GM23338 (cell line): Measurements from ENCODE around the gene LACC1. TPM values are rescaled to one million over a fixed set of nuclear protein-coding genes. Genes with fewer than 3 reads are reported as not detected.

Experiments used
- ATAC-seq: fragments of 200-7000 bp; cut with Tn5 transposase; 3 replicates; pipeline ENCODE4 v1.9.1; 2020
- DNase-seq: peaks from one replicate; pipeline ENCODE4 v3.0.0-alpha.2; 2015; ENCODE audit warnings: low spot score
- H2AFZ ChIP-seq: fragments of 200-600 bp; sonication (generic); 2 replicates; pipeline ENCODE4 v1.8.0; 2016; ENCODE audit warnings: antibody characterized with exemption, mild to moderate bottlenecking, moderate library complexity
- H3F3A ChIP-seq: fragments of 200-600 bp; sonication (generic); replicated peaks from 2 replicates; pipeline ENCODE4 v1.8.0; 2017; ENCODE audit warnings: antibody characterized with exemption, mixed run types, low read depth
- H3K27ac ChIP-seq: fragments of 200-600 bp; sonication (generic); 2 replicates; pipeline ENCODE4 v1.6.1; 2016; ENCODE audit warnings: low read depth
- H3K27me3 ChIP-seq: fragments of 200-600 bp; sonication (generic); 2 replicates; pipeline ENCODE4 v1.8.0; 2016; ENCODE audit warnings: mild to moderate bottlenecking, mixed run types, moderate library complexity; ENCODE audit not compliant: insufficient read depth
- H3K36me3 ChIP-seq: fragments of 200-600 bp; sonication (generic); 2 replicates; pipeline ENCODE4 v1.8.0; 2016; ENCODE audit warnings: mild to moderate bottlenecking; ENCODE audit not compliant: insufficient read depth
- H3K4me1 ChIP-seq: fragments of 200-600 bp; sonication (generic); 2 replicates; pipeline ENCODE4 v1.8.0; 2016; ENCODE audit warnings: mild to moderate bottlenecking, moderate library complexity; ENCODE audit not compliant: insufficient read depth
- H3K4me2 ChIP-seq: fragments of 200-600 bp; sonication (generic); 2 replicates; pipeline ENCODE4 v1.7.1; 2017; ENCODE audit warnings: mixed run types
- H3K4me3 ChIP-seq: fragments of 200-600 bp; sonication (generic); 2 replicates; pipeline ENCODE4 v1.6.1; 2016; ENCODE audit warnings: mixed run types
- H3K79me2 ChIP-seq: fragments of 200-600 bp; sonication (generic); replicated peaks from 2 replicates; pipeline ENCODE4 v1.8.0; 2017; ENCODE audit warnings: mild to moderate bottlenecking; ENCODE audit not compliant: insufficient read depth
- H3K9me2 ChIP-seq: fragments of 200-600 bp; sonication (generic); 2 replicates; pipeline ENCODE4 v1.8.0; 2017; ENCODE audit not compliant: insufficient read depth
- H4K20me1 ChIP-seq: fragments of 200-600 bp; sonication (generic); replicated peaks from 2 replicates; pipeline ENCODE4 v1.8.0; 2017; ENCODE audit warnings: mild to moderate bottlenecking; ENCODE audit not compliant: insufficient read depth
- H3K27ac Mint-ChIP-seq: 2 replicates; pipeline ENCODE4 v1.8.0; 2020; ENCODE audit warnings: inconsistent platforms, mild to moderate bottlenecking, moderate library complexity, mixed read lengths
- H3K27me3 Mint-ChIP-seq: 3 replicates; pipeline ENCODE4 v1.8.0; 2022; ENCODE audit warnings: low read depth, mild to moderate bottlenecking, moderate library complexity, mixed read lengths, inconsistent platforms; ENCODE audit not compliant: insufficient read depth, poor library complexity
- H3K36me3 Mint-ChIP-seq: 3 replicates; pipeline ENCODE4 v1.8.0; 2021; ENCODE audit warnings: low read depth, mild to moderate bottlenecking, inconsistent platforms, moderate library complexity, mixed read lengths
- H3K4me1 Mint-ChIP-seq: 3 replicates; pipeline ENCODE4 v1.8.0; 2020; ENCODE audit warnings: mild to moderate bottlenecking, inconsistent platforms, mixed read lengths
- H3K4me3 Mint-ChIP-seq: 3 replicates; pipeline ENCODE4 v1.8.0; 2021; ENCODE audit warnings: moderate library complexity, mild to moderate bottlenecking, inconsistent platforms, mixed read lengths
- H3K9me3 Mint-ChIP-seq: 3 replicates; pipeline ENCODE4 v1.8.0; 2020; ENCODE audit warnings: moderate library complexity, mild to moderate bottlenecking, inconsistent platforms, mixed read lengths
- CTCF ChIP-seq, 2 experiments: fragments of 200-600 bp in 1 of 2; sonication (generic) in 1 of 2; conservative IDR thresholded peaks; 2 replicates each; pipeline versions ENCODE4 v1.5.1 to v1.6.1; 2016 to 2017; ENCODE audit warnings: antibody characterized with exemption in 2 of 2, low read depth in 2 of 2, mild to moderate bottlenecking in 2 of 2, moderate library complexity in 1 of 2
- ETS1 ChIP-seq: IDR thresholded peaks from 2 replicates; pipeline ENCODE4 v1.6.1; 2016; ENCODE audit warnings: antibody characterized with exemption
- ZNF462 ChIP-seq: fragments of 250-450 bp; sonication (Bioruptor Pico); IDR thresholded peaks from 2 replicates; pipeline ENCODE4 v1.5.0; 2020; ENCODE audit warnings: mild to moderate bottlenecking, moderate library complexity
- polyA plus RNA-seq: library from polyadenylated mRNA; unstranded; fragments of >200 nt; fragmentation: Nextera tagmentation; extraction: Ambion mirVana; gene quantifications from 2 replicates; pipeline ENCODE4 v1.2.1, GENCODE V29; 2016
- total RNA-seq: library from RNA; depleted of rRNA; stranded (reverse); fragments of >200 nt; shearing (Covaris generic); gene quantifications from 2 replicates; pipeline ENCODE4 v1.2.3, GENCODE V29; 2014

Gene LACC1
- total and polyA plus RNA-seq, 2 experiments from 2014 or later = 4.4 to 4.6 TPM

- TF ChIP-seq ZNF462 (CRISPR knock-in tag) (no peak), CTCF (conservative IDR thresholded peaks at IDR 0.05; ENCODE audit: low read depth in 2 of 2) (no peak)
Observed at GRCh38 chr13:43877326-43877725, 2.4 kb upstream of the LACC1 start (continued).

GRCh38 chr13:43877766-43878165, 1.9 kb upstream of the LACC1 start:
- no peaks in the 10 kb centered on the region for H3F3A ChIP-seq
- Mint-ChIP-seq H3K9me3 (no peaks in the 10 kb centered on the region), H3K27ac (no peak overlapping the region), H3K4me3 (peak overlapping the region; percentile 85), H3K27me3 (peaks cover 5% of the 10 kb centered on the region), H3K36me3 (no peaks in the 10 kb centered on the region), H3K4me1 (peaks cover 34% of the 10 kb centered on the region)
- H2AFZ ChIP-seq = no peak overlapping the region
- H3K27me3 ChIP-seq = peaks cover 13% of the 10 kb centered on the region
- no peak for DNase-seq
- H3K9me2 ChIP-seq = no peaks in the 10 kb centered on the region
- H4K20me1 ChIP-seq = no peaks in the 10 kb centered on the region
- H3K4me3 ChIP-seq = peak overlapping the region; percentile 73
- ATAC-seq = no peak
- no peaks in the 10 kb centered on the region for H3K36me3 ChIP-seq
- no peaks in the 10 kb centered on the region; the same call in 1 of the 2 replicates for H3K79me2 ChIP-seq
- peaks cover 27% of the 10 kb centered on the region for H3K4me1 ChIP-seq
- H3K4me2 ChIP-seq = peak overlapping the region; percentile 94
- H3K27ac ChIP-seq = no peak overlapping the region
- TF ChIP-seq ETS1 (0 out of 2 replicates have a peak, but pooled peaks have one; percentile 49), CTCF (conservative IDR thresholded peaks at IDR 0.05; ENCODE audit: low read depth in 2 of 2) (no peak)
